GM23338 (cell line): Measurements from ENCODE around the gene WDR27. TPM values are rescaled to one million over a fixed set of nuclear protein-coding genes. Genes with fewer than 3 reads are reported as not detected.

ENCODE experiments used
- ATAC-seq: fragments of 200-7000 bp; cut with Tn5 transposase; 3 replicates; pipeline ENCODE4 v1.9.1; 2020
- DNase-seq: peaks from one replicate; pipeline ENCODE4 v3.0.0-alpha.2; 2015; ENCODE audit warnings: low spot score
- H2AFZ ChIP-seq: fragments of 200-600 bp; sonication (generic); 2 replicates; pipeline ENCODE4 v1.8.0; 2016; ENCODE audit warnings: antibody characterized with exemption, mild to moderate bottlenecking, moderate library complexity
- H3F3A ChIP-seq: fragments of 200-600 bp; sonication (generic); replicated peaks from 2 replicates; pipeline ENCODE4 v1.8.0; 2017; ENCODE audit warnings: antibody characterized with exemption, mixed run types, low read depth
- H3K27ac ChIP-seq: fragments of 200-600 bp; sonication (generic); 2 replicates; pipeline ENCODE4 v1.6.1; 2016; ENCODE audit warnings: low read depth
- H3K27me3 ChIP-seq: fragments of 200-600 bp; sonication (generic); 2 replicates; pipeline ENCODE4 v1.8.0; 2016; ENCODE audit warnings: mild to moderate bottlenecking, mixed run types, moderate library complexity; ENCODE audit not compliant: insufficient read depth
- H3K36me3 ChIP-seq: fragments of 200-600 bp; sonication (generic); 2 replicates; pipeline ENCODE4 v1.8.0; 2016; ENCODE audit warnings: mild to moderate bottlenecking; ENCODE audit not compliant: insufficient read depth
- H3K4me1 ChIP-seq: fragments of 200-600 bp; sonication (generic); 2 replicates; pipeline ENCODE4 v1.8.0; 2016; ENCODE audit warnings: mild to moderate bottlenecking, moderate library complexity; ENCODE audit not compliant: insufficient read depth
- H3K4me2 ChIP-seq: fragments of 200-600 bp; sonication (generic); 2 replicates; pipeline ENCODE4 v1.7.1; 2017; ENCODE audit warnings: mixed run types
- H3K4me3 ChIP-seq: fragments of 200-600 bp; sonication (generic); 2 replicates; pipeline ENCODE4 v1.6.1; 2016; ENCODE audit warnings: mixed run types
- H3K79me2 ChIP-seq: fragments of 200-600 bp; sonication (generic); replicated peaks from 2 replicates; pipeline ENCODE4 v1.8.0; 2017; ENCODE audit warnings: mild to moderate bottlenecking; ENCODE audit not compliant: insufficient read depth
- H3K9me2 ChIP-seq: fragments of 200-600 bp; sonication (generic); 2 replicates; pipeline ENCODE4 v1.8.0; 2017; ENCODE audit not compliant: insufficient read depth
- H4K20me1 ChIP-seq: fragments of 200-600 bp; sonication (generic); replicated peaks from 2 replicates; pipeline ENCODE4 v1.8.0; 2017; ENCODE audit warnings: mild to moderate bottlenecking; ENCODE audit not compliant: insufficient read depth
- H3K27ac Mint-ChIP-seq: 2 replicates; pipeline ENCODE4 v1.8.0; 2020; ENCODE audit warnings: inconsistent platforms, mild to moderate bottlenecking, moderate library complexity, mixed read lengths
- H3K27me3 Mint-ChIP-seq: 3 replicates; pipeline ENCODE4 v1.8.0; 2022; ENCODE audit warnings: low read depth, mild to moderate bottlenecking, moderate library complexity, mixed read lengths, inconsistent platforms; ENCODE audit not compliant: insufficient read depth, poor library complexity
- H3K36me3 Mint-ChIP-seq: 3 replicates; pipeline ENCODE4 v1.8.0; 2021; ENCODE audit warnings: low read depth, mild to moderate bottlenecking, inconsistent platforms, moderate library complexity, mixed read lengths
- H3K4me1 Mint-ChIP-seq: 3 replicates; pipeline ENCODE4 v1.8.0; 2020; ENCODE audit warnings: mild to moderate bottlenecking, inconsistent platforms, mixed read lengths
- H3K4me3 Mint-ChIP-seq: 3 replicates; pipeline ENCODE4 v1.8.0; 2021; ENCODE audit warnings: moderate library complexity, mild to moderate bottlenecking, inconsistent platforms, mixed read lengths
- H3K9me3 Mint-ChIP-seq: 3 replicates; pipeline ENCODE4 v1.8.0; 2020; ENCODE audit warnings: moderate library complexity, mild to moderate bottlenecking, inconsistent platforms, mixed read lengths
- CREB1 ChIP-seq: fragments of 250-450 bp; sonication (Bioruptor Pico); IDR thresholded peaks from 2 replicates; pipeline ENCODE4 v1.5.0; 2020; ENCODE audit warnings: low read depth, mild to moderate bottlenecking, moderate library complexity
- EZH2 ChIP-seq: fragments of 200-600 bp; sonication (generic); IDR thresholded peaks from one replicate; pipeline ENCODE4 v1.8.0; 2017; ENCODE audit warnings: antibody characterized with exemption, mild to moderate bottlenecking, low read depth; ENCODE audit not compliant: unreplicated experiment
- EZH2phosphoT487 ChIP-seq: fragments of 200-600 bp; sonication (generic); IDR thresholded peaks from one replicate; pipeline ENCODE4 v1.8.1; 2018; ENCODE audit warnings: antibody characterized with exemption; ENCODE audit not compliant: unreplicated experiment
- NANOG ChIP-seq: IDR thresholded peaks from 2 replicates; pipeline ENCODE4 v1.6.1; 2016; ENCODE audit warnings: antibody characterized with exemption, borderline replicate concordance
- POLR2AphosphoS5 ChIP-seq: IDR thresholded peaks from 2 replicates; pipeline ENCODE4 v1.6.1; 2016; ENCODE audit warnings: antibody characterized with exemption, low read depth
- ZNF114 ChIP-seq: fragments of 250-450 bp; sonication (Bioruptor Pico); IDR thresholded peaks from 2 replicates; pipeline ENCODE4 v1.5.0; 2020; ENCODE audit warnings: mild to moderate bottlenecking, moderate library complexity
- ZNF331 ChIP-seq: fragments of 250-450 bp; sonication (Bioruptor Pico); IDR thresholded peaks from 2 replicates; pipeline ENCODE4 v1.5.0; 2020; ENCODE audit warnings: low read depth, mild to moderate bottlenecking, moderate library complexity
- polyA plus RNA-seq: library from polyadenylated mRNA; unstranded; fragments of >200 nt; fragmentation: Nextera tagmentation; extraction: Ambion mirVana; gene quantifications from 2 replicates; pipeline ENCODE4 v1.2.1, GENCODE V29; 2016
- total RNA-seq: library from RNA; depleted of rRNA; stranded (reverse); fragments of >200 nt; shearing (Covaris generic); gene quantifications from 2 replicates; pipeline ENCODE4 v1.2.3, GENCODE V29; 2014
- TF ChIP-seq, protein P1 (sequence below): IDR thresholded peaks from 2 replicates; pipeline ENCODE4 v1.6.1; 2016; ENCODE audit warnings: antibody characterized with exemption
- TF ChIP-seq, protein P2 (sequence below): IDR thresholded peaks from one replicate; pipeline ENCODE4 v1.6.1; 2018; ENCODE audit warnings: antibody characterized with exemption; ENCODE audit not compliant: unreplicated experiment
- TF ChIP-seq, protein P3 (sequence below), 2 experiments: fragments of 200-600 bp in 1 of 2; sonication (generic) in 1 of 2; conservative IDR thresholded peaks; 2 replicates each; pipeline versions ENCODE4 v1.5.1 to v1.6.1; 2016 to 2017; ENCODE audit warnings: antibody characterized with exemption in 2 of 2, low read depth in 2 of 2, mild to moderate bottlenecking in 2 of 2, moderate library complexity in 1 of 2
- TF ChIP-seq, protein P4 (sequence below): fragments of 250-450 bp; sonication (Bioruptor Pico); IDR thresholded peaks from 2 replicates; pipeline ENCODE4 v1.5.0; 2020; ENCODE audit warnings: mild to moderate bottlenecking, moderate library complexity

WDR27 gene
- total and polyA plus RNA-seq, 2 experiments from 2014 or later, result 55.3 to 80.4 TPM

DNA sequence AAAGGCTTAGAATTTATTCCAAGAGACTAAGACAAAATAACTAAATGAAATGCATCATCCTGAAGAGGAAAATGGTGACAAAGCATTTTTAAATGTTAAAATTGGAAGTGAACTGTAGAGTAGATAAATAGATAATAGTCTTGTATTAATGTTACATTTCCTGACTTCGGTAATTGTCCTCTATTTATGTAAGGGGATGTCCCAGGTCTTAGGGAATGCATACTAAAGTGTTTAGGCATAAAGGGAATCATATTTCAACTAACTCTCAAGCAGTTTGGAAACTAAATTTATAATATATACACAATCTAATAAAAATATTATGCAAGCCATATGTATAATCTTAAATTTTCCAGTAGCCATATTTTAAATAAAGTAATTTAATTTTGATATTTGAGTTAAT, 159.3 kb downstream of the WDR27 start:
- no peak overlapping the region for H3K27ac Mint-ChIP-seq

More for the DNA sequence above, 159.3 kb downstream of the WDR27 start:
- Histone ChIP-seq H3K4me2 (no peak overlapping the region), H3K36me3 (no peaks in the 10 kb centered on the region), H3K4me3 (no peak overlapping the region), H4K20me1 (no peaks in the 10 kb centered on the region), H3K9me2 (no peaks in the 10 kb centered on the region; the same call in 1 of the 2 replicates), H3K4me1 (no peaks in the 10 kb centered on the region), H3K79me2 (no peaks in the 10 kb centered on the region), H3F3A (no peaks in the 10 kb centered on the region), H3K27ac (no peak overlapping the region), H2AFZ (no peak overlapping the region), H3K27me3 (no peaks in the 10 kb centered on the region)
- DNase-seq, result no peak
- Mint-ChIP-seq H3K4me1 (0 out of 3 replicates have a peak, but pooled peaks cover 3% of the 10 kb centered on the region), H3K4me3 (no peak overlapping the region), H3K36me3 (peaks cover 14% of the 10 kb centered on the region), H3K9me3 (peaks cover 8% of the 10 kb centered on the region), H3K27me3 (no peaks in the 10 kb centered on the region)
- no peak for TF ChIP-seq EZH2
- no peak for TF ChIP-seq ZNF331 (CRISPR knock-in tag)
- TF ChIP-seq, protein P1, sequence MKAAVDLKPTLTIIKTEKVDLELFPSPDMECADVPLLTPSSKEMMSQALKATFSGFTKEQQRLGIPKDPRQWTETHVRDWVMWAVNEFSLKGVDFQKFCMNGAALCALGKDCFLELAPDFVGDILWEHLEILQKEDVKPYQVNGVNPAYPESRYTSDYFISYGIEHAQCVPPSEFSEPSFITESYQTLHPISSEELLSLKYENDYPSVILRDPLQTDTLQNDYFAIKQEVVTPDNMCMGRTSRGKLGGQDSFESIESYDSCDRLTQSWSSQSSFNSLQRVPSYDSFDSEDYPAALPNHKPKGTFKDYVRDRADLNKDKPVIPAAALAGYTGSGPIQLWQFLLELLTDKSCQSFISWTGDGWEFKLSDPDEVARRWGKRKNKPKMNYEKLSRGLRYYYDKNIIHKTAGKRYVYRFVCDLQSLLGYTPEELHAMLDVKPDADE, result no peak
- TF ChIP-seq, protein P2, sequence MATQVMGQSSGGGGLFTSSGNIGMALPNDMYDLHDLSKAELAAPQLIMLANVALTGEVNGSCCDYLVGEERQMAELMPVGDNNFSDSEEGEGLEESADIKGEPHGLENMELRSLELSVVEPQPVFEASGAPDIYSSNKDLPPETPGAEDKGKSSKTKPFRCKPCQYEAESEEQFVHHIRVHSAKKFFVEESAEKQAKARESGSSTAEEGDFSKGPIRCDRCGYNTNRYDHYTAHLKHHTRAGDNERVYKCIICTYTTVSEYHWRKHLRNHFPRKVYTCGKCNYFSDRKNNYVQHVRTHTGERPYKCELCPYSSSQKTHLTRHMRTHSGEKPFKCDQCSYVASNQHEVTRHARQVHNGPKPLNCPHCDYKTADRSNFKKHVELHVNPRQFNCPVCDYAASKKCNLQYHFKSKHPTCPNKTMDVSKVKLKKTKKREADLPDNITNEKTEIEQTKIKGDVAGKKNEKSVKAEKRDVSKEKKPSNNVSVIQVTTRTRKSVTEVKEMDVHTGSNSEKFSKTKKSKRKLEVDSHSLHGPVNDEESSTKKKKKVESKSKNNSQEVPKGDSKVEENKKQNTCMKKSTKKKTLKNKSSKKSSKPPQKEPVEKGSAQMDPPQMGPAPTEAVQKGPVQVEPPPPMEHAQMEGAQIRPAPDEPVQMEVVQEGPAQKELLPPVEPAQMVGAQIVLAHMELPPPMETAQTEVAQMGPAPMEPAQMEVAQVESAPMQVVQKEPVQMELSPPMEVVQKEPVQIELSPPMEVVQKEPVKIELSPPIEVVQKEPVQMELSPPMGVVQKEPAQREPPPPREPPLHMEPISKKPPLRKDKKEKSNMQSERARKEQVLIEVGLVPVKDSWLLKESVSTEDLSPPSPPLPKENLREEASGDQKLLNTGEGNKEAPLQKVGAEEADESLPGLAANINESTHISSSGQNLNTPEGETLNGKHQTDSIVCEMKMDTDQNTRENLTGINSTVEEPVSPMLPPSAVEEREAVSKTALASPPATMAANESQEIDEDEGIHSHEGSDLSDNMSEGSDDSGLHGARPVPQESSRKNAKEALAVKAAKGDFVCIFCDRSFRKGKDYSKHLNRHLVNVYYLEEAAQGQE, result no peak
- TF ChIP-seq NANOG, result no peak
- no peak for TF ChIP-seq CREB1 (CRISPR knock-in tag)
- TF ChIP-seq, protein P3, sequence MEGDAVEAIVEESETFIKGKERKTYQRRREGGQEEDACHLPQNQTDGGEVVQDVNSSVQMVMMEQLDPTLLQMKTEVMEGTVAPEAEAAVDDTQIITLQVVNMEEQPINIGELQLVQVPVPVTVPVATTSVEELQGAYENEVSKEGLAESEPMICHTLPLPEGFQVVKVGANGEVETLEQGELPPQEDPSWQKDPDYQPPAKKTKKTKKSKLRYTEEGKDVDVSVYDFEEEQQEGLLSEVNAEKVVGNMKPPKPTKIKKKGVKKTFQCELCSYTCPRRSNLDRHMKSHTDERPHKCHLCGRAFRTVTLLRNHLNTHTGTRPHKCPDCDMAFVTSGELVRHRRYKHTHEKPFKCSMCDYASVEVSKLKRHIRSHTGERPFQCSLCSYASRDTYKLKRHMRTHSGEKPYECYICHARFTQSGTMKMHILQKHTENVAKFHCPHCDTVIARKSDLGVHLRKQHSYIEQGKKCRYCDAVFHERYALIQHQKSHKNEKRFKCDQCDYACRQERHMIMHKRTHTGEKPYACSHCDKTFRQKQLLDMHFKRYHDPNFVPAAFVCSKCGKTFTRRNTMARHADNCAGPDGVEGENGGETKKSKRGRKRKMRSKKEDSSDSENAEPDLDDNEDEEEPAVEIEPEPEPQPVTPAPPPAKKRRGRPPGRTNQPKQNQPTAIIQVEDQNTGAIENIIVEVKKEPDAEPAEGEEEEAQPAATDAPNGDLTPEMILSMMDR (conservative IDR thresholded peaks at IDR 0.05; ENCODE audit: low read depth in 2 of 2), result no peak
- TF ChIP-seq, protein P4, sequence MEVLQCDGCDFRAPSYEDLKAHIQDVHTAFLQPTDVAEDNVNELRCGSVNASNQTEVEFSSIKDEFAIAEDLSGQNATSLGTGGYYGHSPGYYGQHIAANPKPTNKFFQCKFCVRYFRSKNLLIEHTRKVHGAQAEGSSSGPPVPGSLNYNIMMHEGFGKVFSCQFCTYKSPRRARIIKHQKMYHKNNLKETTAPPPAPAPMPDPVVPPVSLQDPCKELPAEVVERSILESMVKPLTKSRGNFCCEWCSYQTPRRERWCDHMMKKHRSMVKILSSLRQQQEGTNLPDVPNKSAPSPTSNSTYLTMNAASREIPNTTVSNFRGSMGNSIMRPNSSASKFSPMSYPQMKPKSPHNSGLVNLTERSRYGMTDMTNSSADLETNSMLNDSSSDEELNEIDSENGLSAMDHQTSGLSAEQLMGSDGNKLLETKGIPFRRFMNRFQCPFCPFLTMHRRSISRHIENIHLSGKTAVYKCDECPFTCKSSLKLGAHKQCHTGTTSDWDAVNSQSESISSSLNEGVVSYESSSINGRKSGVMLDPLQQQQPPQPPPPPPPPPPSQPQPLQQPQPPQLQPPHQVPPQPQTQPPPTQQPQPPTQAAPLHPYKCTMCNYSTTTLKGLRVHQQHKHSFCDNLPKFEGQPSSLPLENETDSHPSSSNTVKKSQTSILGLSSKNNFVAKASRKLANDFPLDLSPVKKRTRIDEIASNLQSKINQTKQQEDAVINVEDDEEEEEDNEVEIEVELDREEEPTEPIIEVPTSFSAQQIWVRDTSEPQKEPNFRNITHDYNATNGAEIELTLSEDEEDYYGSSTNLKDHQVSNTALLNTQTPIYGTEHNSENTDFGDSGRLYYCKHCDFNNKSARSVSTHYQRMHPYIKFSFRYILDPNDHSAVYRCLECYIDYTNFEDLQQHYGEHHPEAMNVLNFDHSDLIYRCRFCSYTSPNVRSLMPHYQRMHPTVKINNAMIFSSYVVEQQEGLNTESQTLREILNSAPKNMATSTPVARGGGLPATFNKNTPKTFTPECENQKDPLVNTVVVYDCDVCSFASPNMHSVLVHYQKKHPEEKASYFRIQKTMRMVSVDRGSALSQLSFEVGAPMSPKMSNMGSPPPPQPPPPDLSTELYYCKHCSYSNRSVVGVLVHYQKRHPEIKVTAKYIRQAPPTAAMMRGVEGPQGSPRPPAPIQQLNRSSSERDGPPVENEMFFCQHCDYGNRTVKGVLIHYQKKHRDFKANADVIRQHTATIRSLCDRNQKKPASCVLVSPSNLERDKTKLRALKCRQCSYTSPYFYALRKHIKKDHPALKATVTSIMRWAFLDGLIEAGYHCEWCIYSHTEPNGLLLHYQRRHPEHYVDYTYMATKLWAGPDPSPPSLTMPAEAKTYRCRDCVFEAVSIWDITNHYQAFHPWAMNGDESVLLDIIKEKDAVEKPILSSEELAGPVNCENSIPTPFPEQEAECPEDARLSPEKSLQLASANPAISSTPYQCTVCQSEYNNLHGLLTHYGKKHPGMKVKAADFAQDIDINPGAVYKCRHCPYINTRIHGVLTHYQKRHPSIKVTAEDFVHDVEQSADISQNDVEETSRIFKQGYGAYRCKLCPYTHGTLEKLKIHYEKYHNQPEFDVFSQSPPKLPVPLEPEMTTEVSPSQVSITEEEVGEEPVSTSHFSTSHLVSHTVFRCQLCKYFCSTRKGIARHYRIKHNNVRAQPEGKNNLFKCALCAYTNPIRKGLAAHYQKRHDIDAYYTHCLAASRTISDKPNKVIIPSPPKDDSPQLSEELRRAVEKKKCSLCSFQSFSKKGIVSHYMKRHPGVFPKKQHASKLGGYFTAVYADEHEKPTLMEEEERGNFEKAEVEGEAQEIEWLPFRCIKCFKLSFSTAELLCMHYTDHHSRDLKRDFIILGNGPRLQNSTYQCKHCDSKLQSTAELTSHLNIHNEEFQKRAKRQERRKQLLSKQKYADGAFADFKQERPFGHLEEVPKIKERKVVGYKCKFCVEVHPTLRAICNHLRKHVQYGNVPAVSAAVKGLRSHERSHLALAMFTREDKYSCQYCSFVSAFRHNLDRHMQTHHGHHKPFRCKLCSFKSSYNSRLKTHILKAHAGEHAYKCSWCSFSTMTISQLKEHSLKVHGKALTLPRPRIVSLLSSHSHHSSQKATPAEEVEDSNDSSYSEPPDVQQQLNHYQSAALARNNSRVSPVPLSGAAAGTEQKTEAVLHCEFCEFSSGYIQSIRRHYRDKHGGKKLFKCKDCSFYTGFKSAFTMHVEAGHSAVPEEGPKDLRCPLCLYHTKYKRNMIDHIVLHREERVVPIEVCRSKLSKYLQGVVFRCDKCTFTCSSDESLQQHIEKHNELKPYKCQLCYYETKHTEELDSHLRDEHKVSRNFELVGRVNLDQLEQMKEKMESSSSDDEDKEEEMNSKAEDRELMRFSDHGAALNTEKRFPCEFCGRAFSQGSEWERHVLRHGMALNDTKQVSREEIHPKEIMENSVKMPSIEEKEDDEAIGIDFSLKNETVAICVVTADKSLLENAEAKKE, result no peak
- no peak for TF ChIP-seq EZH2phosphoT487
- TF ChIP-seq ZNF114 (CRISPR knock-in tag), result no peak
- TF ChIP-seq POLR2AphosphoS5, result no peak
- no peak for ATAC-seq
